HCT116 (cell line): ENCODE results near the gene TIGD3. TPM values are rescaled to one million over a fixed set of nuclear protein-coding genes. Genes with fewer than 3 reads are reported as not detected.
A peak's percentile ranks its signal among the peaks of the same experiment; 100 is the strongest.

ENCODE experiments used
- ATAC-seq: fragments of 200-7000 bp; cut with Tn5 transposase; 2 replicates; pipeline ENCODE4 v1.9.1; 2020; ENCODE audit warnings: mild to moderate bottlenecking, moderate library complexity
- BruUV-seq: library from RNA; stranded (reverse); fragments of 400-500 nt; replicated peaks from 2 replicates; lab custom pipeline; 2021; lab: Mats Ljungman, UMichigan
- CTCF ChIA-PET: fragments of 300-600 bp; sonication (Branson Sonifier 250); formaldehyde crosslinking; loops from one replicate; lab custom pipeline; 2021; ENCODE audit warnings: antibody characterized with exemption; lab: Charles Lee
- POLR2A ChIA-PET: fragments of 300-600, 350-600 bp; sonication (Branson Sonifier 250); formaldehyde crosslinking; loops from one replicate; lab custom pipeline; 2021; ENCODE audit warnings: antibody characterized with exemption; lab: Charles Lee
- RAD21 ChIA-PET, 2 experiments: fragments of 300-600 bp; sonication (Branson Sonifier 250); formaldehyde crosslinking; loops; one replicate each; lab custom pipeline; 2023; ENCODE audit warnings: low total read pairs in 2 of 2; ENCODE audit not compliant: uncharacterized antibody in 2 of 2, unreplicated experiment in 2 of 2, low non-redundant PET in 1 of 2; lab: Charles Lee
- DNase-seq: peaks from one replicate; pipeline ENCODE4 v3.0.0-alpha.2; 2010; ENCODE audit warnings: low read depth, low spot score
- H2AFZ ChIP-seq: fragments of 200-600 bp; shearing (Covaris generic), sonication (generic); 2 replicates; pipeline ENCODE4 v1.6.1; 2017; ENCODE audit warnings: low read depth, mixed run types, mixed read lengths, antibody characterized with exemption, low read length; ENCODE audit not compliant: poor library complexity, severe bottlenecking
- H3K27ac ChIP-seq: 2 replicates; pipeline ENCODE4 v1.5.1; 2012; ENCODE audit warnings: low read depth, low read length
- H3K27me3 ChIP-seq: fragments of 200-600 bp; sonication (generic); 2 replicates; pipeline ENCODE4 v1.6.1; 2016; ENCODE audit warnings: mixed run types, low read length, mixed read lengths; ENCODE audit not compliant: insufficient read depth
- H3K36me3 ChIP-seq, 2 experiments: fragments of 200-500 bp in 1 of 2; fragments of 200-600 bp in 1 of 2; sonication (Bioruptor generic) in 1 of 2; sonication (generic) in 1 of 2; 2 replicates each; pipeline versions ENCODE4 v1.5.1 to v1.6.1; 2014 to 2016; ENCODE audit warnings: low read length in 2 of 2, inconsistent platforms in 1 of 2, mixed read lengths in 1 of 2, mixed run types in 1 of 2; ENCODE audit not compliant: insufficient read depth in 2 of 2, control insufficient read depth in 1 of 2
- H3K4me1 ChIP-seq, 2 experiments: fragments of 200-600 bp in 1 of 2; sonication (generic) in 1 of 2; 2 replicates each; pipeline versions ENCODE4 v1.5.1 to v1.6.1; 2012 to 2017; ENCODE audit warnings: low read length in 2 of 2, inconsistent platforms in 1 of 2, mild to moderate bottlenecking in 1 of 2, mixed read lengths in 1 of 2, mixed run types in 1 of 2, moderate library complexity in 1 of 2; ENCODE audit not compliant: insufficient read depth in 2 of 2, control insufficient read depth in 1 of 2
- H3K4me2 ChIP-seq: fragments of 200-600 bp; sonication (generic); 2 replicates; pipeline ENCODE4 v1.6.1; 2017; ENCODE audit warnings: mixed run types, low read length, mixed read lengths
- H3K4me3 ChIP-seq, 2 experiments: fragments of 200-600 bp in 1 of 2; sonication (generic) in 1 of 2; replicated peaks in 1 of 2; 2 replicates each; pipeline ENCODE4 v1.5.1; 2011 to 2016; ENCODE audit warnings: low read length in 2 of 2, control low read depth in 1 of 2, low read depth in 1 of 2, mild to moderate bottlenecking in 1 of 2, mixed read lengths in 1 of 2, mixed run types in 1 of 2
- H3K79me2 ChIP-seq: fragments of 200-600 bp; sonication (generic); 2 replicates; pipeline ENCODE4 v1.6.1; 2017; ENCODE audit warnings: mild to moderate bottlenecking, mixed run types, low read length, moderate library complexity, mixed read lengths; ENCODE audit not compliant: insufficient read depth
- H3K9ac ChIP-seq: fragments of 200-600 bp; sonication (generic); 2 replicates; pipeline ENCODE4 v1.6.1; 2016; ENCODE audit warnings: low read length, mixed read lengths
- H3K9me2 ChIP-seq: fragments of 200-600 bp; sonication (generic), shearing (Covaris generic); 2 replicates; pipeline ENCODE4 v1.6.1; 2017; ENCODE audit warnings: mixed run types, mild to moderate bottlenecking, moderate library complexity; ENCODE audit not compliant: insufficient read depth
- H3K9me3 ChIP-seq, 2 experiments: fragments of 200-500 bp in 1 of 2; fragments of 200-600 bp in 1 of 2; sonication (Bioruptor generic) in 1 of 2; sonication (generic) in 1 of 2; 2 replicates each; pipeline ENCODE4 v1.6.1; 2014 to 2017; ENCODE audit warnings: low read length in 2 of 2, mixed read lengths in 2 of 2, inconsistent platforms in 1 of 2, low read depth in 1 of 2, mild to moderate bottlenecking in 1 of 2, mixed run types in 1 of 2, moderate library complexity in 1 of 2; ENCODE audit not compliant: control insufficient read depth in 1 of 2, insufficient read depth in 1 of 2
- H4K20me1 ChIP-seq: fragments of 200-600 bp; sonication (generic), shearing (Covaris generic); 2 replicates; pipeline ENCODE4 v1.6.1; 2017; ENCODE audit warnings: mixed run types, mild to moderate bottlenecking, moderate library complexity; ENCODE audit not compliant: insufficient read depth
- CBX3 ChIP-seq: IDR thresholded peaks from 2 replicates; pipeline ENCODE4 v1.6.1; 2012; ENCODE audit warnings: low read depth
- CEBPB ChIP-seq: IDR thresholded peaks from 2 replicates; pipeline ENCODE4 v1.6.1; 2012; ENCODE audit warnings: low read depth
- EGR1 ChIP-seq: IDR thresholded peaks from 2 replicates; pipeline ENCODE4 v1.6.1; 2012; ENCODE audit warnings: low read depth
- ELF1 ChIP-seq: IDR thresholded peaks from 2 replicates; pipeline ENCODE4 v1.6.1; 2012; ENCODE audit warnings: low read depth, borderline replicate concordance
- EZH2 ChIP-seq: fragments of 200-600 bp; sonication (generic); IDR thresholded peaks from 2 replicates; pipeline ENCODE4 v1.6.1; 2017; ENCODE audit warnings: antibody characterized with exemption, mixed run types
- EZH2phosphoT487 ChIP-seq: fragments of 200-600 bp; IDR thresholded peaks from 2 replicates; pipeline ENCODE4 v1.6.1; 2018; ENCODE audit warnings: antibody characterized with exemption, borderline replicate concordance
- JUND ChIP-seq: IDR thresholded peaks from 2 replicates; pipeline ENCODE4 v1.6.1; 2012
- POLR2A ChIP-seq: IDR thresholded peaks from 2 replicates; pipeline ENCODE4 v1.7.0; 2011; ENCODE audit warnings: borderline replicate concordance; ENCODE audit not compliant: insufficient read depth, insufficient read length; ENCODE audit errors: extremely low read depth
- POLR2AphosphoS5 ChIP-seq: IDR thresholded peaks from 2 replicates; pipeline ENCODE4 v1.6.1; 2011; ENCODE audit warnings: mild to moderate bottlenecking, low read depth, low read length, moderate library complexity
- RAD21 ChIP-seq: IDR thresholded peaks from 2 replicates; pipeline ENCODE4 v1.6.1; 2012; ENCODE audit warnings: low read depth, mild to moderate bottlenecking
- SIN3A ChIP-seq: IDR thresholded peaks from 2 replicates; pipeline ENCODE4 v1.6.1; 2012; ENCODE audit warnings: low read depth
- SP1 ChIP-seq: IDR thresholded peaks from 2 replicates; pipeline ENCODE4 v1.6.1; 2012; ENCODE audit warnings: low read depth
- SRF ChIP-seq: IDR thresholded peaks from 2 replicates; pipeline ENCODE4 v1.6.1; 2012; ENCODE audit warnings: low read depth
- TCF7L2 ChIP-seq: IDR thresholded peaks from 2 replicates; pipeline ENCODE4 v1.7.0; 2011; ENCODE audit warnings: borderline replicate concordance, inconsistent platforms; ENCODE audit not compliant: insufficient read depth, insufficient read length; ENCODE audit errors: extremely low read depth
- YY1 ChIP-seq: IDR thresholded peaks from 2 replicates; pipeline ENCODE4 v1.6.1; 2011; ENCODE audit warnings: low read length, low read depth, moderate library complexity, mild to moderate bottlenecking; ENCODE audit not compliant: insufficient replicate concordance; ENCODE audit errors: extremely low read depth
- ZFX ChIP-seq: fragments of 450-650 bp; IDR thresholded peaks from 2 replicates; pipeline ENCODE4 v1.6.1; 2017
- ZNF274 ChIP-seq: fragments of 200-500 bp; sonication (Bioruptor generic); IDR thresholded peaks from 2 replicates; pipeline ENCODE4 v1.6.1; 2014; ENCODE audit warnings: mild to moderate bottlenecking, low read depth, low read length, inconsistent platforms
- intact Hi-C: fragments of 100-400 bp; cut with micrococcal nuclease; formaldehyde crosslinking; loops from 2 replicates; pipeline ENCODE4 v1.10.0; 2022
- total RNA-seq: library from RNA; stranded (reverse); gene quantifications from one replicate; pipeline ENCODE4 v1.2.1, GENCODE V29; 2021; ENCODE audit not compliant: unreplicated experiment
- TF ChIP-seq, protein P1 (sequence below): IDR thresholded peaks from 2 replicates; pipeline ENCODE4 v1.6.1; 2012; ENCODE audit warnings: low read depth
- TF ChIP-seq, protein P2 (sequence below): IDR thresholded peaks from 2 replicates; pipeline ENCODE4 v1.6.1; 2012
- TF ChIP-seq, protein P3 (sequence below), 3 experiments: fragments of 200-600 bp in 1 of 3; sonication (generic) in 1 of 3; IDR thresholded peaks in 2 of 3; conservative IDR thresholded peaks in 1 of 3; 2 replicates each; pipeline ENCODE4 v1.5.1; 2012 to 2017; ENCODE audit warnings: low read depth in 2 of 3, low read length in 2 of 3, antibody characterized with exemption in 1 of 3, borderline replicate concordance in 1 of 3, control low read depth in 1 of 3, mild to moderate bottlenecking in 1 of 3, mixed read lengths in 1 of 3, mixed run types in 1 of 3, moderate library complexity in 1 of 3; ENCODE audit not compliant: insufficient read depth in 1 of 3
- TF ChIP-seq, protein P4 (sequence below): IDR thresholded peaks from 2 replicates; pipeline ENCODE4 v1.6.1; 2012

The TIGD3 gene
- total RNA-seq, 1 experiment from 2014 or later = 2.4 TPM

DNA sequence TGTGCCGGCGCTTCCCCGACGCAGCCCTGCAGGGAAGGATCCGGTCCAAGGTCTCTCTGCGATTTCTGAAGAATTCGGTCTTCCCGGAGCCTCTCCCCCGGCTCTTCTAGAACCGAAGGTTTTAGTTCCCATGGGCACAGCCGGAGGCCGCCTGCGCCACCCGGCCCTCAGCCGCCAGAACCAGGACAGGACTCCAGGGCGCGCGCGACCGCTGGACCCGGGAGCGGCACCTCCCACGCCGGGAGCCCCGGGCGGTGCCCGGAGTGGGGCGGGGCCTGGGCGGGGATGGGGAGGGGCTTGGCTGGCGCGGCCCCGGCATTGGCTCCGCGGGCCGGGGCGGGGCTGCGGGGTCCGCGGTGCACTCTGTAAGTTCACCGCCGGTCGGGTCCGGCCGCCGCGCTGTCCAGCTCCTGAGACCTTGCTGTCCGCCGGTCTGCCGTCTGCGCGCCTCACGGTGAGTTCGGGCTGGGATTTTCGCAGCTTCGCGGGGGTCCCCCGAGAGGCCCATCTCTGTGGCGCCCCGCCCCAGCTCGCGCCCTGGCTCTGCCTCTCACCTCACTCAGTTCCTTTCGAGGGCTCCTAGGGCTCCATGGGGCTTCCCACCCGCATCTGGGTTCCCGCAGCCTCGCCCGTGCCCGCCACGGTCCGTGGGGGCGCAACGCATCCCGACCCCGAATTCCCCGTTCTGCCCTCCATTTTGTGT is 39.9 kb upstream of the TIGD3 start, which contains the start of gene CDC42EP2:
Gene CDC42EP2, plus strand, starts transcription at position 366 of the 703 bp plus-strand sequence. CDS start 6,033 bp downstream, outside the sequence.
- peak; percentile 44 for DNase-seq
- H3K9ac ChIP-seq = peak within 1 kb of the TSS; percentile 77
- 0 out of 4 replicates have a peak, but pooled peaks cover 0 to 3% of the 10 kb centered on the region in 2 experiments for H3K36me3 ChIP-seq
- H3K9me2 ChIP-seq = no peaks in the 10 kb centered on the region
- ChIA-PET POLR2A (interaction anchor here (1.0 to 3.2 kb wide), 6 partner anchors 18 to 194 kb away, joined by 4 to 20 read pairs (median 6); partner anchors contain the start of genes DPF2 and MALAT1), RAD21 (interaction anchor here (0.7 to 3.4 kb wide), 4 partner anchors 15 to 40 kb away, joined by 3 to 27 read pairs (median 8); no protein-coding TSS in a partner anchor), CTCF (interaction anchor here (0.9 to 5.4 kb wide), 8 partner anchors 11 to 470 kb away, joined by 3 to 127 read pairs (median 6); partner anchors contain the start of genes CDC42BPG and DPF2)
- peaks cover 47% of the 10 kb centered on the region for H3K79me2 ChIP-seq
- peak within 1 kb of the TSS; percentile 84 to 85 for H3K4me3 ChIP-seq
- H3K27ac ChIP-seq = peak within 1 kb of the TSS; percentile 83
- peaks cover 31 to 61% of the 10 kb centered on the region in 2 experiments for H3K4me1 ChIP-seq
- H3K27me3 ChIP-seq = no peaks in the 10 kb centered on the region
- H4K20me1 ChIP-seq = no peaks in the 10 kb centered on the region
- peak; percentile 82 for ATAC-seq
- no TSS peak for BruUV-seq
- intact Hi-C loops = loop anchor here (1.0 kb wide), 1 partner anchor 39 kb away; no protein-coding TSS in a partner anchor
- H3K4me2 ChIP-seq = peak within 1 kb of the TSS; percentile 84
- no peaks in the 10 kb centered on the region for H3K9me3 ChIP-seq
- H2AFZ ChIP-seq = no peak within 1 kb of the TSS
- TF ChIP-seq, protein P1, sequence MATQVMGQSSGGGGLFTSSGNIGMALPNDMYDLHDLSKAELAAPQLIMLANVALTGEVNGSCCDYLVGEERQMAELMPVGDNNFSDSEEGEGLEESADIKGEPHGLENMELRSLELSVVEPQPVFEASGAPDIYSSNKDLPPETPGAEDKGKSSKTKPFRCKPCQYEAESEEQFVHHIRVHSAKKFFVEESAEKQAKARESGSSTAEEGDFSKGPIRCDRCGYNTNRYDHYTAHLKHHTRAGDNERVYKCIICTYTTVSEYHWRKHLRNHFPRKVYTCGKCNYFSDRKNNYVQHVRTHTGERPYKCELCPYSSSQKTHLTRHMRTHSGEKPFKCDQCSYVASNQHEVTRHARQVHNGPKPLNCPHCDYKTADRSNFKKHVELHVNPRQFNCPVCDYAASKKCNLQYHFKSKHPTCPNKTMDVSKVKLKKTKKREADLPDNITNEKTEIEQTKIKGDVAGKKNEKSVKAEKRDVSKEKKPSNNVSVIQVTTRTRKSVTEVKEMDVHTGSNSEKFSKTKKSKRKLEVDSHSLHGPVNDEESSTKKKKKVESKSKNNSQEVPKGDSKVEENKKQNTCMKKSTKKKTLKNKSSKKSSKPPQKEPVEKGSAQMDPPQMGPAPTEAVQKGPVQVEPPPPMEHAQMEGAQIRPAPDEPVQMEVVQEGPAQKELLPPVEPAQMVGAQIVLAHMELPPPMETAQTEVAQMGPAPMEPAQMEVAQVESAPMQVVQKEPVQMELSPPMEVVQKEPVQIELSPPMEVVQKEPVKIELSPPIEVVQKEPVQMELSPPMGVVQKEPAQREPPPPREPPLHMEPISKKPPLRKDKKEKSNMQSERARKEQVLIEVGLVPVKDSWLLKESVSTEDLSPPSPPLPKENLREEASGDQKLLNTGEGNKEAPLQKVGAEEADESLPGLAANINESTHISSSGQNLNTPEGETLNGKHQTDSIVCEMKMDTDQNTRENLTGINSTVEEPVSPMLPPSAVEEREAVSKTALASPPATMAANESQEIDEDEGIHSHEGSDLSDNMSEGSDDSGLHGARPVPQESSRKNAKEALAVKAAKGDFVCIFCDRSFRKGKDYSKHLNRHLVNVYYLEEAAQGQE = no peak
- peak; percentile 29; the same call in 1 of the 2 replicates for TF ChIP-seq SIN3A
- TF ChIP-seq CBX3 = no peak
- TF ChIP-seq, protein P2, sequence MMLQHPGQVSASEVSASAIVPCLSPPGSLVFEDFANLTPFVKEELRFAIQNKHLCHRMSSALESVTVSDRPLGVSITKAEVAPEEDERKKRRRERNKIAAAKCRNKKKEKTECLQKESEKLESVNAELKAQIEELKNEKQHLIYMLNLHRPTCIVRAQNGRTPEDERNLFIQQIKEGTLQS = no peak
- TF ChIP-seq JUND = no peak
- TF ChIP-seq SRF = no peak
- no peak for TF ChIP-seq EZH2
- TF ChIP-seq ELF1 = no peak
- TF ChIP-seq POLR2AphosphoS5 = peak; percentile 92
- no peak for TF ChIP-seq ZFX
- TF ChIP-seq TCF7L2 = peak; percentile 33
- no peak for TF ChIP-seq YY1
- TF ChIP-seq SP1 = no peak; the same call in 1 of the 2 replicates
- TF ChIP-seq EGR1 = peak; percentile 67; the same call in 1 of the 2 replicates
- TF ChIP-seq RAD21 = no peak
- no peak for TF ChIP-seq EZH2phosphoT487
- no peak for TF ChIP-seq ZNF274
- TF ChIP-seq POLR2A = peak; percentile 62
- TF ChIP-seq, protein P3, sequence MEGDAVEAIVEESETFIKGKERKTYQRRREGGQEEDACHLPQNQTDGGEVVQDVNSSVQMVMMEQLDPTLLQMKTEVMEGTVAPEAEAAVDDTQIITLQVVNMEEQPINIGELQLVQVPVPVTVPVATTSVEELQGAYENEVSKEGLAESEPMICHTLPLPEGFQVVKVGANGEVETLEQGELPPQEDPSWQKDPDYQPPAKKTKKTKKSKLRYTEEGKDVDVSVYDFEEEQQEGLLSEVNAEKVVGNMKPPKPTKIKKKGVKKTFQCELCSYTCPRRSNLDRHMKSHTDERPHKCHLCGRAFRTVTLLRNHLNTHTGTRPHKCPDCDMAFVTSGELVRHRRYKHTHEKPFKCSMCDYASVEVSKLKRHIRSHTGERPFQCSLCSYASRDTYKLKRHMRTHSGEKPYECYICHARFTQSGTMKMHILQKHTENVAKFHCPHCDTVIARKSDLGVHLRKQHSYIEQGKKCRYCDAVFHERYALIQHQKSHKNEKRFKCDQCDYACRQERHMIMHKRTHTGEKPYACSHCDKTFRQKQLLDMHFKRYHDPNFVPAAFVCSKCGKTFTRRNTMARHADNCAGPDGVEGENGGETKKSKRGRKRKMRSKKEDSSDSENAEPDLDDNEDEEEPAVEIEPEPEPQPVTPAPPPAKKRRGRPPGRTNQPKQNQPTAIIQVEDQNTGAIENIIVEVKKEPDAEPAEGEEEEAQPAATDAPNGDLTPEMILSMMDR (IDR thresholded peaks at IDR 0.05 in 2 of 3, conservative IDR thresholded peaks at IDR 0.05 in 1 of 3; ENCODE audit: borderline replicate concordance in 1 of 3, insufficient read depth in 1 of 3, low read depth in 2 of 3, low read length in 2 of 3) = no peak
- no peak for TF ChIP-seq CEBPB
- TF ChIP-seq, protein P4, sequence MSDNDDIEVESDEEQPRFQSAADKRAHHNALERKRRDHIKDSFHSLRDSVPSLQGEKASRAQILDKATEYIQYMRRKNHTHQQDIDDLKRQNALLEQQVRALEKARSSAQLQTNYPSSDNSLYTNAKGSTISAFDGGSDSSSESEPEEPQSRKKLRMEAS = no peak
